Body of pancreas (tissue), 4 donors: Measurements from ENCODE around the gene CDK18.

Source experiments
- CTCF ChIP-seq, 7 experiments: fragments of 450-650 bp in 4 of 7; fragments of 200-600 bp in 3 of 7; sonication (generic) in 3 of 7; IDR thresholded peaks; one replicate each; pipeline ENCODE4 v1.5.1; 2016 to 2019; ENCODE audit warnings: antibody characterized with exemption in 7 of 7
- POLR2A ChIP-seq, 3 donors: fragments of 450-650 bp; IDR thresholded peaks; one replicate each; pipeline ENCODE4 v1.6.1; 2016; ENCODE audit warnings: antibody characterized with exemption in 3 of 3, mild to moderate bottlenecking in 2 of 3

DNA sequence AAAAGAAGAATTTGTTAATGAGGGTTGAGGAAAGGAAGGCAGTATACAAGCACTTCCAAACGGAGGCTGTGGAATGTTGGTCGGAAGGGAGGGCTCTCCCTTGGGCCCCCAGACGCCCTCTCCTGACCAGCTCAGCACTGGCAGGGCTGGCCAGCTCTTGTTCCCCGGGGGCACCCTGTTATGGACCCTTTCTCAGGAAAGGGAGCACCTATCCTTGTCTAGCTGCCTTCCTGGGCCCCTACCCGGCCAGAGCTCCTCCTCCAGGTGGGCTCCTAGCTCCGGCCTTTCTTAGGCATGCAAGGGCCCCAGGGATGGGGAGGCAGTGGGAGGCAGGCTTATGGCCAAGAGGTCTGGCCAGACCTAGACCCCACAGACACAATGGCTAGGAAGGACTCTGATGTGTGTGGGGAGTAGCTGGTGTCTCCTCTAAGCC, 49.5 kb upstream of the CDK18 start:
- TF ChIP-seq CTCF (IDR thresholded peaks at IDR 0.05) (no peak), POLR2A (IDR thresholded peaks at IDR 0.05) (no peak)
